Uterus (tissue), 2 donors: Measurements from ENCODE around the gene GNA14.

Experiments
- CTCF ChIP-seq, 4 experiments: fragments of 200-600 bp in 2 of 4; fragments of 450-650 bp in 2 of 4; sonication (generic) in 2 of 4; IDR thresholded peaks; one replicate each; pipeline ENCODE4 v1.5.1; 2016 to 2019; ENCODE audit warnings: antibody characterized with exemption in 4 of 4, mild to moderate bottlenecking in 2 of 4, moderate library complexity in 1 of 4
- POLR2A ChIP-seq, 2 donors: fragments of 450-650 bp; IDR thresholded peaks; one replicate each; pipeline ENCODE4 v1.6.1; 2016; ENCODE audit warnings: antibody characterized with exemption in 2 of 2, mild to moderate bottlenecking in 1 of 2, moderate library complexity in 1 of 2

GRCh38 chr9:77433675-77434445 lies 214.3 kb downstream of the GNA14 start:
- TF ChIP-seq CTCF (IDR thresholded peaks at IDR 0.05) (peak; percentile 90 to 97 (median 94)), POLR2A (IDR thresholded peaks at IDR 0.05) (peak in 1 of 2 donors; percentile 9)
